Measurements from ENCODE around the gene GFOD1.
A peak's percentile ranks its signal among the peaks of the same experiment; 100 is the strongest.
"Not testable (repeated sequence)": the region's sequence is repeated elsewhere in the genome, so short reads cannot be mapped to it uniquely, and the experiment has no call there.

GFOD1 gene

GRCh38 chr6:13407368-13407708, 80.1 kb downstream of the GFOD1 start:
- DNase-seq (ENCODE audit: low spot score) = no peak
- no peak for FAIRE-seq

- DNase-seq (ENCODE audit: low spot score) (no peak), FAIRE-seq (no peak)
Observed at GRCh38 chr6:13406781-13407180, 80.6 kb downstream of the GFOD1 start.

GRCh38 chr6:13405961-13406477, 81.4 kb downstream of the GFOD1 start:
- no peak for FAIRE-seq

GRCh38 chr6:13404892-13405254, 82.5 kb downstream of the GFOD1 start:
- FAIRE-seq (no peak), DNase-seq (ENCODE audit: low spot score) (no peak)

More at GRCh38 chr6:13405961-13406477, 81.4 kb downstream of the GFOD1 start:
- DNase-seq (ENCODE audit: low spot score) = no peak

- no peak for FAIRE-seq
Observed at GRCh38 chr6:13404228-13404891, 83.0 kb downstream of the GFOD1 start.

GRCh38 chr6:13402711-13403110, 84.7 kb downstream of the GFOD1 start:
- DNase-seq (ENCODE audit: low spot score) = no peak
- FAIRE-seq = no peak

More at GRCh38 chr6:13404228-13404891, 83.0 kb downstream of the GFOD1 start:
- no peak for DNase-seq (ENCODE audit: low spot score)

GRCh38 chr6:13400772-13401171, 86.6 kb downstream of the GFOD1 start:
- FAIRE-seq (no peak), DNase-seq (ENCODE audit: low spot score) (no peak)

GRCh38 chr6:13398421-13398994, 88.9 kb downstream of the GFOD1 start:
- FAIRE-seq (no peak), DNase-seq (ENCODE audit: low spot score) (no peak)

GRCh38 chr6:13398069-13398381, 89.4 kb downstream of the GFOD1 start:
- DNase-seq (ENCODE audit: low spot score) = no peak
- FAIRE-seq = no peak

- FAIRE-seq = no peak
- DNase-seq (ENCODE audit: low spot score) = peak; percentile 48
Observed at GRCh38 chr6:13397359-13398068, 89.9 kb downstream of the GFOD1 start.

GRCh38 chr6:13396241-13396792, 91.1 kb downstream of the GFOD1 start:
- no peak for DNase-seq (ENCODE audit: low spot score)
- no peak for FAIRE-seq

- no peak for FAIRE-seq
- DNase-seq (ENCODE audit: low spot score) = peak; percentile 30
Observed at GRCh38 chr6:13395272-13396237, 91.8 kb downstream of the GFOD1 start.

GRCh38 chr6:13392462-13392861, 94.9 kb downstream of the GFOD1 start:
- no peak for DNase-seq (ENCODE audit: low spot score)
- FAIRE-seq = no peak

GRCh38 chr6:13391537-13391936, 95.9 kb downstream of the GFOD1 start:
- FAIRE-seq = no peak
- DNase-seq (ENCODE audit: low spot score) = no peak

- DNase-seq (ENCODE audit: low spot score) (no peak), FAIRE-seq (no peak)
Observed at GRCh38 chr6:13390658-13391057, 96.7 kb downstream of the GFOD1 start.

GRCh38 chr6:13389237-13389636, 98.2 kb downstream of the GFOD1 start:
- DNase-seq (ENCODE audit: low spot score); FAIRE-seq: not testable (repeated sequence)

- DNase-seq (ENCODE audit: low spot score); FAIRE-seq: not testable (repeated sequence)
Observed at GRCh38 chr6:13388769-13389168, 98.6 kb downstream of the GFOD1 start.

GRCh38 chr6:13384966-13385365, 102.4 kb downstream of the GFOD1 start:
- DNase-seq (ENCODE audit: low spot score) (no peak), FAIRE-seq (no peak)

GRCh38 chr6:13384506-13384905, 102.9 kb downstream of the GFOD1 start:
- no peak for DNase-seq (ENCODE audit: low spot score)
- no peak for FAIRE-seq

GRCh38 chr6:13383328-13384163, 103.9 kb downstream of the GFOD1 start:
- DNase-seq (ENCODE audit: low spot score) = no peak
- FAIRE-seq = no peak
